Ovary (tissue), 3 donors: ENCODE results near the gene NELFB.

Experiments
- CTCF ChIP-seq, 3 donors: fragments of 450-650 bp in 2 of 3; fragments of 200-600 bp in 1 of 3; IDR thresholded peaks; one replicate each; pipeline versions ENCODE4 v1.5.1 to v1.8.0; 2016 to 2022; ENCODE audit warnings: antibody characterized with exemption in 3 of 3, mild to moderate bottlenecking in 1 of 3
- EP300 ChIP-seq: sonication (generic); formaldehyde crosslinking; IDR thresholded peaks from one replicate; pipeline ENCODE4 v1.6.1; 2017; ENCODE audit warnings: antibody characterized with exemption
- POLR2A ChIP-seq: fragments of 450-650 bp; IDR thresholded peaks from one replicate; pipeline ENCODE4 v1.6.1; 2017; ENCODE audit warnings: antibody characterized with exemption, mild to moderate bottlenecking, moderate library complexity
- donor health status: DM: no; HTN: no; CAD: no.

GRCh38 chr9:137252555-137253506 is 2.3 kb upstream of the NELFB start:
- TF ChIP-seq CTCF (IDR thresholded peaks at IDR 0.05), result no peak
- TF ChIP-seq POLR2A, result no peak
- no peak for TF ChIP-seq EP300
